Erythroblast (primary cell): ENCODE results near the gene TMEM244.

Experiments
- GATA1 ChIP-seq: IDR thresholded peaks from 2 replicates; pipeline ENCODE4 v1.6.1; 2011; ENCODE audit warnings: low read depth, mild to moderate bottlenecking, control low read depth, low read length, moderate library complexity
- POLR2A ChIP-seq: IDR thresholded peaks from 2 replicates; pipeline ENCODE4 v1.6.1; 2011; ENCODE audit warnings: mild to moderate bottlenecking, low read length

- no peak for TF ChIP-seq POLR2A
- TF ChIP-seq GATA1 = no peak
Observed at GRCh38 chr6:129890164-129890563, 29.0 kb upstream of the TMEM244 start.
